PC-3 (cell line): ENCODE results near the gene KLHDC8B.

Experiments used
- CTCF ChIP-seq: fragments of 300-600 bp; sonication (generic); conservative IDR thresholded peaks from 2 replicates; pipeline ENCODE4 v1.5.1; 2017; ENCODE audit warnings: antibody characterized with exemption, low read depth, mild to moderate bottlenecking, low read length
- EZH2 ChIP-seq: fragments of 300-600 bp; sonication (generic); IDR thresholded peaks from one replicate; pipeline ENCODE4 v1.6.1; 2017; ENCODE audit warnings: antibody characterized with exemption, mild to moderate bottlenecking, low read length; ENCODE audit not compliant: unreplicated experiment
- EZH2phosphoT487 ChIP-seq: fragments of 300-600 bp; sonication (generic); IDR thresholded peaks from 2 replicates; pipeline ENCODE4 v1.6.1; 2018; ENCODE audit warnings: mild to moderate bottlenecking, antibody characterized with exemption, low read length, borderline replicate concordance

- TF ChIP-seq CTCF (no peak), EZH2 (no peak), EZH2phosphoT487 (no peak)
Observed at GRCh38 chr3:49151610-49152009, 19.8 kb upstream of the KLHDC8B start.
